HepG2 (cell line): ENCODE measurements around the gene UNC79. TPM values are rescaled to one million over a fixed set of nuclear protein-coding genes. Genes with fewer than 3 reads are reported as not detected.

Experiments used
- ATAC-seq: fragments of 200-7000 bp; cut with Tn5 transposase; 3 replicates; pipeline ENCODE4 v1.9.1; 2020; ENCODE audit warnings: mild to moderate bottlenecking, moderate library complexity
- BruUV-seq: library from RNA; stranded (reverse); fragments of 400-500 nt; replicated peaks from 2 replicates; lab custom pipeline; 2021; lab: Mats Ljungman, UMichigan
- CTCF ChIA-PET: fragments of 300-600 bp; formaldehyde crosslinking; extraction: SDS; loops from one replicate; lab custom pipeline; 2021; ENCODE audit warnings: low total read pairs, inconsistent platforms, low intra/inter-chr PET ratio; lab: Yijun Ruan, JAX
- POLR2A ChIA-PET: fragments of 350-600 bp; sonication (Branson Sonifier 250); formaldehyde crosslinking; loops from one replicate; lab custom pipeline; 2020; ENCODE audit warnings: antibody characterized with exemption, inconsistent platforms; lab: Yijun Ruan, JAX
- DNase-seq: peaks from one replicate; pipeline ENCODE4 v3.0.0-alpha.2; 2015; ENCODE audit warnings: low spot score
- FAIRE-seq: peaks from 3 replicates; lab custom pipeline; 2011; peaks lifted over from hg19 to GRCh38; lab: Jason Lieb, UNC
- H2AFZ ChIP-seq: one replicate; pipeline ENCODE4 v1.6.1; 2011; ENCODE audit warnings: low read length, inconsistent platforms
- H3K27ac ChIP-seq: fragments of 300-600 bp; 3 replicates; pipeline ENCODE4 v1.8.0; 2011; ENCODE audit warnings: mixed run types, mild to moderate bottlenecking, mixed read lengths, low read length, inconsistent platforms; ENCODE audit not compliant: insufficient read depth; ENCODE audit errors: extremely low read length
- H3K27me3 ChIP-seq, 2 experiments: fragments of 200-600 bp in 1 of 2; 2 replicates in 1 of 2; 3 replicates in 1 of 2; pipeline versions ENCODE4 v1.6.0 to v1.8.0; 2011; ENCODE audit warnings: low read length in 2 of 2, mild to moderate bottlenecking in 2 of 2, moderate library complexity in 2 of 2, inconsistent platforms in 1 of 2; ENCODE audit not compliant: insufficient read depth in 2 of 2, control insufficient read depth in 1 of 2
- H3K36me3 ChIP-seq, 2 experiments: fragments of 200-600 bp in 1 of 2; replicated peaks in 1 of 2; 2 replicates in 1 of 2; 3 replicates in 1 of 2; pipeline versions ENCODE4 v1.5.1 to v1.8.0; 2011; ENCODE audit warnings: low read length in 2 of 2, inconsistent platforms in 1 of 2; ENCODE audit not compliant: insufficient read depth in 2 of 2, control insufficient read depth in 1 of 2
- H3K4me1 ChIP-seq: 2 replicates; pipeline ENCODE4 v1.5.1; 2012; ENCODE audit warnings: low read length, inconsistent platforms; ENCODE audit not compliant: insufficient read depth
- H3K4me2 ChIP-seq: 2 replicates; pipeline ENCODE4 v1.6.0; 2011; ENCODE audit warnings: low read depth, low read length, inconsistent platforms
- H3K4me3 ChIP-seq, 3 experiments: fragments of 200-600 bp in 1 of 3; sonication (generic), shearing (Covaris generic) in 1 of 3; replicated peaks in 1 of 3; 2 replicates each; pipeline ENCODE4 v1.5.1; 2011 to 2016; ENCODE audit warnings: low read length in 3 of 3, inconsistent platforms in 2 of 3, low read depth in 2 of 3, mild to moderate bottlenecking in 2 of 3, control low read depth in 1 of 3, mixed read lengths in 1 of 3; ENCODE audit not compliant: insufficient read depth in 1 of 3
- H3K79me2 ChIP-seq: one replicate; pipeline ENCODE4 v1.6.1; 2011; ENCODE audit warnings: low read length, inconsistent platforms; ENCODE audit not compliant: insufficient read depth
- H3K9ac ChIP-seq: 2 replicates; pipeline ENCODE4 v1.6.0; 2011; ENCODE audit warnings: mild to moderate bottlenecking, low read depth, low read length, inconsistent platforms; ENCODE audit not compliant: insufficient read depth
- H3K9me3 ChIP-seq: 2 replicates; pipeline ENCODE4 v1.5.1; 2012; ENCODE audit warnings: mild to moderate bottlenecking, low read length
- H4K20me1 ChIP-seq: 2 replicates; pipeline ENCODE4 v1.6.0; 2011; ENCODE audit warnings: inconsistent platforms, mild to moderate bottlenecking, low read length, moderate library complexity; ENCODE audit not compliant: insufficient read depth
- ADNP ChIP-seq: sonication (generic); formaldehyde crosslinking; IDR thresholded peaks from 2 replicates; pipeline ENCODE4 v1.4.0; 2020; ENCODE audit warnings: missing genetic modification reagents
- GLMP ChIP-seq: sonication (generic); formaldehyde crosslinking; IDR thresholded peaks from 2 replicates; pipeline ENCODE4 v1.9.0; 2021; ENCODE audit warnings: missing genetic modification reagents, mild to moderate bottlenecking, borderline replicate concordance
- HMG20A ChIP-seq: IDR thresholded peaks from 2 replicates; pipeline ENCODE4 v1.6.1; 2016; ENCODE audit warnings: borderline replicate concordance
- NFAT5 ChIP-seq: sonication (generic); formaldehyde crosslinking; IDR thresholded peaks from 2 replicates; pipeline ENCODE4 v1.4.0; 2020; ENCODE audit warnings: missing genetic modification reagents
- RARA ChIP-seq: IDR thresholded peaks from 2 replicates; pipeline ENCODE4 v1.6.1; 2016; ENCODE audit warnings: missing genetic modification reagents, missing compliant biosample characterization
- REPIN1 ChIP-seq: sonication (generic); formaldehyde crosslinking; IDR thresholded peaks from 2 replicates; pipeline ENCODE4 v1.8.0; 2022; ENCODE audit warnings: missing genetic modification reagents, low read depth, mild to moderate bottlenecking, borderline replicate concordance
- ZBTB8A ChIP-seq: sonication (generic); formaldehyde crosslinking; IDR thresholded peaks from 2 replicates; pipeline ENCODE4 v1.4.0; 2020; ENCODE audit warnings: mild to moderate bottlenecking, low read depth, missing genetic modification reagents, borderline replicate concordance
- ZNF256 ChIP-seq: sonication (generic); formaldehyde crosslinking; conservative IDR thresholded peaks from 2 replicates; pipeline ENCODE4 v1.4.0; 2020; ENCODE audit warnings: missing genetic modification reagents
- ZNF354B ChIP-seq: sonication (generic); formaldehyde crosslinking; IDR thresholded peaks from 2 replicates; pipeline ENCODE4 v1.8.0; 2022; ENCODE audit warnings: mild to moderate bottlenecking, missing genetic modification reagents
- ZNF451 ChIP-seq: sonication (generic); formaldehyde crosslinking; IDR thresholded peaks from 2 replicates; pipeline ENCODE4 v1.5.0; 2020; ENCODE audit warnings: mild to moderate bottlenecking, missing genetic modification reagents
- ZNF510 ChIP-seq: sonication (generic); formaldehyde crosslinking; IDR thresholded peaks from 2 replicates; pipeline ENCODE4 v1.4.0; 2020; ENCODE audit warnings: low read depth, mild to moderate bottlenecking, missing genetic modification reagents
- ZNF598 ChIP-seq: sonication (generic); formaldehyde crosslinking; IDR thresholded peaks from 2 replicates; pipeline ENCODE4 v1.5.1; 2020; ENCODE audit warnings: mild to moderate bottlenecking, missing genetic modification reagents, borderline replicate concordance
- ZNF790 ChIP-seq: sonication (generic); formaldehyde crosslinking; IDR thresholded peaks from 2 replicates; pipeline ENCODE4 v1.8.0; 2022; ENCODE audit warnings: missing genetic modification reagents, mild to moderate bottlenecking, borderline replicate concordance
- ZSCAN5A ChIP-seq: sonication (generic); formaldehyde crosslinking; IDR thresholded peaks from 2 replicates; pipeline ENCODE4 v1.8.0; 2022; ENCODE audit warnings: mild to moderate bottlenecking, missing genetic modification reagents, borderline replicate concordance
- WGBS: methylation state at CpG from one replicate; pipeline ENCODE4 v1.1.6; 2017; ENCODE audit warnings: low lambda C conversion rate; 5-methylcytosine and 5-hydroxymethylcytosine counted together
- in situ Hi-C: cut with HindIII; loops from 2 replicates; pipeline ENCODE4 v1.10.0; 2017; ENCODE audit warnings: low pct_unique_long_range_greater_than_20kb; ENCODE audit not compliant: extremely low pct_ligation_motif_present
- intact Hi-C: fragments of 100-400 bp; cut with micrococcal nuclease; formaldehyde crosslinking; loops from one replicate; pipeline ENCODE4 v1.10.0; 2022; ENCODE audit not compliant: unreplicated experiment
- polyA plus RNA-seq, 8 experiments: library from polyadenylated mRNA; depleted of rRNA in 3 of 8; stranded (reverse) in 7 of 8; unstranded in 1 of 8; fragments of >200 nt; fragmentation: Illumina TruSeq in 4 of 8; extraction: Trizol in 4 of 8; gene quantifications; 2 replicates each; pipeline versions ENCODE4 v1.2.1 to v1.2.3, GENCODE V29; 2011 to 2016; ENCODE audit warnings: low read depth in 4 of 8, missing spikeins in 1 of 8, mixed read lengths in 1 of 8; ENCODE audit not compliant: insufficient read depth in 1 of 8
- total RNA-seq, 5 experiments: library from RNA; depleted of rRNA; stranded (reverse); fragments of >200 nt; fragmentation: Illumina TruSeq; extraction: Trizol; gene quantifications; 2 replicates each; pipeline ENCODE4 v1.2.3, GENCODE V29; 2016; ENCODE audit warnings: low read depth in 1 of 5

UNC79 gene
- total and polyA plus RNA-seq, 2 of the 13 experiments (the other 11 are each of a cell fraction or from before 2014, with no cell fraction given): under 0.01 TPM; not detected in 1

GRCh38 chr14:93713726-93714405, 283.1 kb downstream of the UNC79 start (continued):
- no peak for TF ChIP-seq NFAT5 (CRISPR knock-in tag)
- no peak for TF ChIP-seq ZNF256 (CRISPR knock-in tag)
- TF ChIP-seq ZNF510: no peak
- TF ChIP-seq ADNP (CRISPR knock-in tag): no peak
- TF ChIP-seq HMG20A (CRISPR knock-in tag): no peak
- no peak for TF ChIP-seq ZBTB8A (CRISPR knock-in tag)
- TF ChIP-seq, all 625 proteins: peak for 0

GRCh38 chr14:93714605-93715004, 283.9 kb downstream of the UNC79 start:
- Histone ChIP-seq H3K4me1 (peaks cover 4% of the 10 kb centered on the region), H3K79me2 (no peaks in the 10 kb centered on the region), H2AFZ (no peak overlapping the region), H3K27ac (no peak overlapping the region), H3K4me2 (no peak overlapping the region), H4K20me1 (no peaks in the 10 kb centered on the region), H3K27me3 (peaks cover 0 to 15% of the 10 kb centered on the region in 2 experiments; a peak in 2 of 5 replicates), H3K9me3 (no peaks in the 10 kb centered on the region), H3K36me3 (no peaks in the 10 kb centered on the region), H3K4me3 (no peak overlapping the region), H3K9ac (no peak overlapping the region)
- FAIRE-seq (no peak), ATAC-seq (no peak), DNase-seq (no peak)
- no TSS peak for BruUV-seq
- in situ Hi-C loops: no loop called here
- ChIA-PET CTCF (no interaction called here), POLR2A (no interaction called here)
- WGBS: 33% methylated on average over 7 of the region's 7 CpGs
- intact Hi-C loops: no loop called here
- TF ChIP-seq ZSCAN5A (CRISPR knock-in tag): no peak
- TF ChIP-seq REPIN1: no peak
- TF ChIP-seq GLMP (CRISPR knock-in tag): no peak
- TF ChIP-seq ZNF598: no peak
- TF ChIP-seq ZNF451 (CRISPR knock-in tag): no peak
- no peak for TF ChIP-seq ZNF790
- TF ChIP-seq ZNF354B (CRISPR knock-in tag): no peak
- TF ChIP-seq RARA (CRISPR knock-in tag): no peak
